ENCODE results near the gene OR10R2. TPM values are rescaled to one million over a fixed set of nuclear protein-coding genes. Genes with fewer than 3 reads are reported as not detected.
"Not testable (repeated sequence)": the region's sequence is repeated elsewhere in the genome, so short reads cannot be mapped to it uniquely, and the experiment has no call there.

The OR10R2 gene, protein sequence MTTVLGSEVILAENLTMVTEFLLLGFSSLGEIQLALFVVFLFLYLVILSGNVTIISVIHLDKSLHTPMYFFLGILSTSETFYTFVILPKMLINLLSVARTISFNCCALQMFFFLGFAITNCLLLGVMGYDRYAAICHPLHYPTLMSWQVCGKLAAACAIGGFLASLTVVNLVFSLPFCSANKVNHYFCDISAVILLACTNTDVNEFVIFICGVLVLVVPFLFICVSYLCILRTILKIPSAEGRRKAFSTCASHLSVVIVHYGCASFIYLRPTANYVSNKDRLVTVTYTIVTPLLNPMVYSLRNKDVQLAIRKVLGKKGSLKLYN
- total RNA-seq, result not detected

DNA sequence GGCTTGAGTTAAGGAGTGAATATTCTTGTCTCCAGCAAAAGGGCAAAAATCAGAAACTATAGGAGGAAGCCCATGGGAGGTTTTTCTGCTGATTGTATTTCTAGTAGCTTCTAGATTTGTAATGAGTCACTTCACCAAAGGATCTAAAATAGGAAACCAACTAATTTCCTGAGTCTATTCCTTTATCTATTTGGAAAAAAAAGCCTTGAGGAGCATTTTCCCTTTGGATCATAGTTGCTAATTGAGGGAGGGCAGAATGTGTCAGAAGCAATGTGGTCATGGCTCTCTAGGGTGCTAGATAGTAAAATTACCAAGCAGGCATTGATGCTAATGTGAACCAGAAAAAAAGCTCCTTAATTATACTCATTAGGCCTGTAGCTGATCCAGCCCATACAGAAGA, at the start of gene OR10R2:
TSS of gene OR10R2 (plus strand) at position 301 of the 400 bp plus-strand sequence. CDS start 106 bp downstream, outside the sequence.
- Mint-ChIP-seq H3K9me3 (no peaks in the 10 kb centered on the region), H3K27ac (no peak within 1 kb of the TSS), H3K4me1 (ENCODE audit: low read depth) (no peaks in the 10 kb centered on the region), H3K27me3 (ENCODE audit: low read depth) (peaks cover 4% of the 10 kb centered on the region), H3K36me3 (ENCODE audit: insufficient read depth in 2 of 2) (no peaks in the 10 kb centered on the region), H3K4me3 (no peak within 1 kb of the TSS)
- DNase-seq (no peak), ATAC-seq (replicated peaks in 1 of 2) (no peak)

DNA sequence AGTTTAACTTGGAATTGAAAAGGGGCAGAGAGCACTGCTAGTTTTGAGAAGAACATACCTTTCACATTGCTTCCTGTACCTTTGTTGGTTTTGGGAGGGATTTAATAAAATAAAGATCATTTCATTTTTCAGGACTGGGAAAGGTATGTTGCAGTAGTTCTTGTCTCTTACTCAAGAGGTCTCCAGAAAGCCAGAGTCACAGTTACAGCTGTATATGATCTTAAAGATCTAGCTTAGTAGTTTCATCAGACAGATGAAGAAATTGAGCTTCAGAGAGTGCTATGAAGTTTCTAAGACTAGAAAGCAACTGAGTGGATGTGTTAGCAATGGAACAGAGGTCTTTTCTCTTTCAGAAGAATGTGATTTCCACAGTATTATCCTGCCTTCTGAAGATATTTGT, 47.0 kb upstream of the OR10R2 start:
- no peak for DNase-seq
- Mint-ChIP-seq H3K27ac (no peak overlapping the region), H3K36me3 (ENCODE audit: insufficient read depth in 2 of 2) (peaks cover 3 to 4% of the 10 kb centered on the region in 2 donors), H3K4me1 (ENCODE audit: low read depth) (no peaks in the 10 kb centered on the region), H3K27me3 (ENCODE audit: low read depth) (no peaks in the 10 kb centered on the region), H3K9me3 (peaks cover 4 to 5% of the 10 kb centered on the region in 2 donors), H3K4me3 (no peak overlapping the region)
- ATAC-seq (replicated peaks in 1 of 2), result no peak

DNA sequence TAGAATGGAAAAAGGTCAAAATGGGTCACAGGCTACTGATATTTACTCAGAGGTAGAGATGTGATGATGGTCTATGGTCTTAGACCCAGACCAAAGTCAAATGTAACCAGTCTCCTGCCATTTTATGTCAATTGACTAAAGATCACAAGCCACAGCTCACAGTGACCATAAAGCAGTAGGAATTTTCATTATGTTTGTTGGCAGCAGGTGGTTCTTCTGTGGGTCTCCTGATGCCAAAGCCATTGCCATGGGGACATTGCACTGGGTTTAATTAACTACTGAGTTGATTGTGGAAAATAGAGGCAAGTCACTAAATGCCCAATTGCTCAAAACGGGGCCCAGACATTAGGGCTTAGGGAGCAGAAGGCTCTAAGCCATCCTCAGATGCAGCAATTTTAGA, 45.9 kb upstream of the OR10R2 start, which contains the start of gene OR10K2:
TSS of gene OR10K2 (minus strand) at position 101 of the 400 bp plus-strand sequence. CDS start 5,371 bp downstream, outside the sequence.
- peaks cover 2 to 9% of the 10 kb centered on the region in 2 donors for H3K9me3 Mint-ChIP-seq
- ATAC-seq (replicated peaks in 1 of 2) (no peak), DNase-seq (no peak)
- H3K4me3 Mint-ChIP-seq, result no peak within 1 kb of the TSS
- H3K4me1 Mint-ChIP-seq (ENCODE audit: low read depth), result no peaks in the 10 kb centered on the region
- H3K27me3 Mint-ChIP-seq (ENCODE audit: low read depth), result no peaks in the 10 kb centered on the region
- H3K27ac Mint-ChIP-seq, result no peak within 1 kb of the TSS
- H3K36me3 Mint-ChIP-seq (ENCODE audit: insufficient read depth in 2 of 2), result peaks cover 3 to 4% of the 10 kb centered on the region in 2 donors

DNA sequence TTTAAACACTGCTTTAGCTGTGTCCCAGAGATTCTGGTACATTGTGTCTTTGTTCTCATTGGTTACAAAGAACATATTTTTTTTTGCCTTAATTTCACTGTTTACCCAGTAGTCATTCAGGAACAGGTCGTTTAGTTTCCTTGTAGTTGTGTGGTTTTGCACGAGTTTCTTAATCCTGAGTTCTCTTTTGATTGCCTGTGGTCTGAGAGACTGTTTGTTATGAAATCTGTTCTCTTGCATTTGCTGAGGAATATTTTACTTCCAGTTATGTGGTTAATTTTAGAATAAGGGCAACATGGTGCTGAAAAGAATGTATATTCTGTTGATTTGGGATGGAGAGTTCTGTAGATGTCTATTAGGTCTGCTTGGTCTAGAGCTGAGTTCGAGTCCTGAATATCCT, 41.9 kb upstream of the OR10R2 start:
- DNase-seq; H3K4me3 Mint-ChIP-seq; H3K36me3 Mint-ChIP-seq (ENCODE audit: insufficient read depth in 2 of 2); H3K27ac Mint-ChIP-seq; H3K4me1 Mint-ChIP-seq (ENCODE audit: low read depth); ATAC-seq (replicated peaks in 1 of 2): not testable (repeated sequence)
- H3K9me3 Mint-ChIP-seq, result peaks cover 7 to 12% of the 10 kb centered on the region in 2 donors
- H3K27me3 Mint-ChIP-seq (ENCODE audit: low read depth), result peaks cover 27% of the 10 kb centered on the region

DNA sequence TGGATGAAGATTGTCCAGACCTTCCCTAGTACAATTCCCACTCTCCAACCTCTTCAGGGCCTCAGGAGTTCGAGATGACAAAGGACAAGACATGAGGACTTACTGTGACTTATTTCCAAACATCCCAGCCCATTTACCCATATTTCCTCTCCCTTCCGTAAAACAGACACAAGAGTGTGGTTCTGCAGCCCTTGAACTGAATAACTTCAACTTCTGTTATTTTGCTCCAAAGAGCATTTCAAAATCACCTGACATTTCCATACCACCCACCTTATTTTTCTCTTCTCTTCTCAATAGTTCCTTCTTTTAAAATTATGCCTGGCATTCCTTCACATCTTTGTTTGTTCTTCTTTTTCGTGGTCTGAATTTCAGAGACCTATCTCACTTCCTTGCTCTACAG, 37.3 kb upstream of the OR10R2 start:
- peaks cover 27% of the 10 kb centered on the region for H3K27me3 Mint-ChIP-seq (ENCODE audit: low read depth)
- H3K36me3 Mint-ChIP-seq (ENCODE audit: insufficient read depth in 2 of 2), result peaks cover 3 to 4% of the 10 kb centered on the region in 2 donors
- H3K4me1 Mint-ChIP-seq (ENCODE audit: low read depth), result no peaks in the 10 kb centered on the region
- no peak overlapping the region for H3K27ac Mint-ChIP-seq
- ATAC-seq (replicated peaks in 1 of 2), result no peak
- H3K4me3 Mint-ChIP-seq, result no peak overlapping the region
- peaks cover 7 to 10% of the 10 kb centered on the region in 2 donors for H3K9me3 Mint-ChIP-seq
- no peak for DNase-seq

DNA sequence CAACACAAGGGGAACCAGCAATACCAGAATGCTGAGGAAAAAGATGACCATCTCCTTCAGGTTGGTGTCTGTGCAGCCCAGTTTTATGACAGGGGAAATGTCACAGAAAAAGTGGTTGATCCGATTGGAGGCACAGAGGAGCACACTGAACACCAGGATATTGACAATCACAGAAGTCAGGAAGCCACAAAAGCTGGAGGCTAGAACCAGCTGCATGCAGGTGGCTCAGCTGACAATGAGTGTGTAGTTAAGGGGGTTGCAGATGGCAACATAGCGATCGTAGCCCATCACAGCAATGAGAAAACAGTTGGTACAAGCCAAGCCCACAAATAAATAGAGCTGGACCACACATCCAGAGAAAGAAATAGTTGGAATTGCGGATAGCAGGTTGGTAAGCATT, 26.6 kb upstream of the OR10R2 start:
- no peaks in the 10 kb centered on the region for H3K9me3 Mint-ChIP-seq
- ATAC-seq (replicated peaks in 1 of 2) (no peak), DNase-seq (no peak)
- peaks cover 6% of the 10 kb centered on the region for H3K27me3 Mint-ChIP-seq (ENCODE audit: low read depth)
- H3K36me3 Mint-ChIP-seq (ENCODE audit: insufficient read depth in 2 of 2), result no peaks in the 10 kb centered on the region
- H3K4me1 Mint-ChIP-seq (ENCODE audit: low read depth), result no peaks in the 10 kb centered on the region
- H3K27ac Mint-ChIP-seq, result no peak overlapping the region
- no peak overlapping the region for H3K4me3 Mint-ChIP-seq

DNA sequence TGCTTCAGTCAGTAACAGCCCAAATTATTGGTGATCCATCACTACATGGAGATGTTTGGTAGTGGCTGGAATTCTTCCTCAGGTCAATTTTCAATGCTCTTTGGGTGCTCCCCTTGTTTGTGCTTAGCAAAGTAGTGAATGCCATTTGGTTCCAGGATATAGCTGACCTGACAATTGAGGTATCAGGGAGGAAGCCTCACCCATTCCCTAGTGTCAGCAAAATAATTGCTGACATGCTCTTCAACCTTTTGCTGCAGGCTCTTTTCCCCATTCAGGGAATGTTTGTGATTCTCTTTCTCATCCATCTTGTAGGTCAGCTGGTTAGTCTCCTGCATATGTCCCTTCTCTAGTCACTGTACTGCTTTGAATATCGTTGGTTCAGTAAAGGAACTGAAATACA, 17.5 kb upstream of the OR10R2 start:
- H3K9me3 Mint-ChIP-seq, result peaks cover 0 to 5% of the 10 kb centered on the region in 2 donors
- no peak overlapping the region for H3K27ac Mint-ChIP-seq
- DNase-seq, result no peak
- ATAC-seq (replicated peaks in 1 of 2), result no peak
- H3K36me3 Mint-ChIP-seq (ENCODE audit: insufficient read depth in 2 of 2), result peaks cover 0 to 3% of the 10 kb centered on the region in 2 donors
- H3K4me1 Mint-ChIP-seq (ENCODE audit: low read depth), result no peaks in the 10 kb centered on the region
- H3K27me3 Mint-ChIP-seq (ENCODE audit: low read depth), result peaks cover 12% of the 10 kb centered on the region
- H3K4me3 Mint-ChIP-seq, result no peak overlapping the region

DNA sequence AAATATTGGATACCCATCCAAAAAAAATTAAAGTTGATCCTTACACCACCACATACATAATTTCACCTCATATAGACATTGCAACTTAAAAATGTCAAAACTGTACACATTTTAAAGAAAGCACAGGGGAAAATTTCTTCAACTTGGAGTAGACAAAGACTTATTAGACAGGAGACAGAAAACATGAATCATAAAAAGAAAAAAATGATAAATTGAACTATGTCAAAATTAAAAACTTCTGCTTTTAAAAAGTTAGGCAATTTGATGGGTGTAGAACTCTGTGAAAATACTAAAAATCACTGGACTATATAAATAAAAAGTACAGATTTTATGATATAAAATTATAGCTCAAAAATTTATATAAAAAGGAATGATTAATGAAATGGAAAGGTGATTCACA, 14.8 kb upstream of the OR10R2 start:
- Mint-ChIP-seq H3K27me3 (ENCODE audit: low read depth) (peaks cover 12% of the 10 kb centered on the region), H3K4me3 (no peak overlapping the region), H3K27ac (no peak overlapping the region), H3K9me3 (peaks cover 0 to 2% of the 10 kb centered on the region in 2 donors), H3K4me1 (ENCODE audit: low read depth) (no peaks in the 10 kb centered on the region), H3K36me3 (ENCODE audit: insufficient read depth in 2 of 2) (no peaks in the 10 kb centered on the region)
- no peak for DNase-seq
- no peak for ATAC-seq (replicated peaks in 1 of 2)

DNA sequence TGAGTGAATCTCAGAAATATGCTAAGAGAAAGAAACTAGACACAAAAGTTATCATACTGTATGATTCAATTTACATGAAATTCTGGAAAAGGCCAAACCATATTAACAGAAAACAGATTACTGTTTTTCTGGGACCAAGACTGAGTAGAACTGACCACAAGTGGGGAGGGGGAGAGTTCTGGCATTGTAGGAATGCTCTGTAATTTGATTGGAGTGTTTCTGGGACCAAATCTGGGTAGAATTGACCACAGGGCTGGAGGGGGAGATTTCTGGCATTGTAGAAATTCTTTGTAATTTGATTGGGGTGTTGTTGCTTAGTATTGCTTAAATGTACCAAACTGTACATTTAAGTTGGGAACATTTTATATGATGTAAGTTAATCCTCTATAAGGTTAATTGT, 13.8 kb upstream of the OR10R2 start:
- no peak overlapping the region for H3K27ac Mint-ChIP-seq

DNA sequence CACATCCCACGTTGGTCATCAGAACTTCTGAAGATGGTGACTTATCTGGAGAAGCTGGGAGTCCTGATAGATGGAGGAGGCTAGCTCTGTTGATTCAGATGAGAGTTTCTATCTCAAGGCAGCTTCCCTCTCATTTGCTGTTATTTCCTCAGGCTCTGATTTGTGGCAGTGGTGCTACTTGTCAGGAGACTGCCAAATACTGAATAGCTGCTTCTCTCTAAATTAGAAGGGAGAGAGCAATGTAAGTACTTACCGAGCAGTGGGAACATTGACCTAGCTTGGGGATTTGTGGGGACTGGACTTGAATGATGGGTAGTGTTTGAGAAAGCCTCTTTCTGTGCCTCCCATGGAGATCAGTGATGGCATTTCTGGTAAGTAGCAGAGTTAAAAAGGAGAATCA, 10.5 kb upstream of the OR10R2 start, which contains the start of gene OR10K1:
TSS of gene OR10K1 (plus strand) at position 301 of the 400 bp plus-strand sequence. CDS start 3,728 bp downstream, outside the sequence.
- H3K4me1 Mint-ChIP-seq (ENCODE audit: low read depth), result no peaks in the 10 kb centered on the region
- peaks cover 16% of the 10 kb centered on the region for H3K27me3 Mint-ChIP-seq (ENCODE audit: low read depth)

More for the DNA sequence above, 13.8 kb upstream of the OR10R2 start:
- no peak for DNase-seq
- Mint-ChIP-seq H3K4me1 (ENCODE audit: low read depth) (no peaks in the 10 kb centered on the region), H3K27me3 (ENCODE audit: low read depth) (peaks cover 12% of the 10 kb centered on the region), H3K9me3 (no peaks in the 10 kb centered on the region), H3K4me3 (no peak overlapping the region), H3K36me3 (ENCODE audit: insufficient read depth in 2 of 2) (no peaks in the 10 kb centered on the region)
- ATAC-seq (replicated peaks in 1 of 2), result no peak

DNA sequence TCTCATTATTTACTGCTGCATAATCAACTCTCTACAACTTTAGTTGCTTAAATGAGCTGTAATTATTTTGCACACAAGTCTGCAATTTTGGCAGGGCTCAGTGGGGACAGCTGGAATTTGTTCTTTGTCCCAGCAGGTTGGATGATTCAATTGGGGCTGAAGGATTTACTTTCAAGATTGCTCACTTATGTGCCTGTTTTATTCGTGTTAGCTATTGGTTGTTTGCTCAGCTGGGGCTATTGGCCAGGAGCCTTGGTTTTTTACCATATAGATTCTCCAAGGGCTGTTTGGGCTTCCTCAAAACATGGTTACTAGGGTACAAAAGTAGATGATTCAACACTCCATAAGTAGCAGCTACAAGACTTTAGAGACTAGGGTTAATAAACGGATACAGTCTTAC, 13.4 kb downstream of the OR10R2 start:
- no peaks in the 10 kb centered on the region for H3K4me1 Mint-ChIP-seq (ENCODE audit: low read depth)
- no peak overlapping the region for H3K27ac Mint-ChIP-seq
- ATAC-seq (replicated peaks in 1 of 2) (no peak), DNase-seq (no peak)
- H3K4me3 Mint-ChIP-seq, result no peak overlapping the region
- no peaks in the 10 kb centered on the region for H3K36me3 Mint-ChIP-seq (ENCODE audit: insufficient read depth in 2 of 2)
- no peaks in the 10 kb centered on the region for H3K27me3 Mint-ChIP-seq (ENCODE audit: low read depth)
- H3K9me3 Mint-ChIP-seq, result no peaks in the 10 kb centered on the region

More for the DNA sequence above, 10.5 kb upstream of the OR10R2 start, which contains the start of gene OR10K1:
- ATAC-seq (replicated peaks in 1 of 2) (no peak), DNase-seq (no peak)
- Mint-ChIP-seq H3K4me3 (no peak within 1 kb of the TSS), H3K27ac (no peak within 1 kb of the TSS), H3K9me3 (no peaks in the 10 kb centered on the region), H3K36me3 (ENCODE audit: insufficient read depth in 2 of 2) (no peaks in the 10 kb centered on the region)

DNA sequence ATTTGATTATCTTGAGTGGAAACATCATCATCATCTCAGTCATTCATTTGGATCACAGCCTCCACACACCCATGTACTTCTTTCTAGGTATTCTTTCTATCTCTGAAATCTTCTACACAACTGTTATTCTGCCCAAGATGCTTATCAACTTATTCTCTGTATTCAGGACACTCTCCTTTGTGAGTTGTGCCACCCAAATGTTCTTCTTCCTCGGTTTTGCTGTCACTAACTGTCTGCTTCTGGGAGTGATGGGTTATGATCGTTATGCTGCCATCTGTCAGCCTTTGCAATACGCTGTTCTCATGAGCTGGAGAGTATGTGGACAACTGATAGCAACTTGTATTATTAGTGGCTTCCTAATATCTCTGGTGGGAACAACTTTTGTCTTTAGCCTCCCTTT, 19.3 kb downstream of the OR10R2 start:
- DNase-seq (no peak), ATAC-seq (replicated peaks in 1 of 2) (no peak)
- Mint-ChIP-seq H3K27me3 (ENCODE audit: low read depth) (peaks cover 13% of the 10 kb centered on the region), H3K27ac (no peak overlapping the region), H3K9me3 (no peaks in the 10 kb centered on the region), H3K4me1 (ENCODE audit: low read depth) (no peaks in the 10 kb centered on the region), H3K4me3 (no peak overlapping the region), H3K36me3 (ENCODE audit: insufficient read depth in 2 of 2) (no peaks in the 10 kb centered on the region)

DNA sequence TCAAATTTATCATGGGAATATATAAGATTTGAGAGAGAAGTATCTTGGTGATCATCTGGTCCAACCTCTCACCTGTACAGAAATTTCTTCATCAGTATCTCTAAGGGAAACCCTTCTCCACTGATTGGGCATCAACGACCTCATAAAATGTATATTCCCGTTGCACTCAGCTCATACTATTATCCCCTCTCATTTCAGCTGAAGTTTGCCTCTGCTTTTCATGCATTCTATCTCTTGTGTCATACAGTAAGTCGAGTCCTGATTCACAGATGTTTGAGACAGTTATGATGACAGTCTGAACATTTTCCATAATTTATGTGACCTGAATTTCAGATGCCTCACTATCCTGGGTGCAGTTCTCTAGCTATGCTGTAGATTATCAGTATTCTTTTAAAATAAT, 21.0 kb downstream of the OR10R2 start:
- ATAC-seq (replicated peaks in 1 of 2) (no peak), DNase-seq (no peak)
- Mint-ChIP-seq H3K27ac (no peak overlapping the region), H3K9me3 (no peaks in the 10 kb centered on the region), H3K4me3 (no peak overlapping the region), H3K27me3 (ENCODE audit: low read depth) (peaks cover 13% of the 10 kb centered on the region), H3K36me3 (ENCODE audit: insufficient read depth in 2 of 2) (no peaks in the 10 kb centered on the region), H3K4me1 (ENCODE audit: low read depth) (no peaks in the 10 kb centered on the region)

DNA sequence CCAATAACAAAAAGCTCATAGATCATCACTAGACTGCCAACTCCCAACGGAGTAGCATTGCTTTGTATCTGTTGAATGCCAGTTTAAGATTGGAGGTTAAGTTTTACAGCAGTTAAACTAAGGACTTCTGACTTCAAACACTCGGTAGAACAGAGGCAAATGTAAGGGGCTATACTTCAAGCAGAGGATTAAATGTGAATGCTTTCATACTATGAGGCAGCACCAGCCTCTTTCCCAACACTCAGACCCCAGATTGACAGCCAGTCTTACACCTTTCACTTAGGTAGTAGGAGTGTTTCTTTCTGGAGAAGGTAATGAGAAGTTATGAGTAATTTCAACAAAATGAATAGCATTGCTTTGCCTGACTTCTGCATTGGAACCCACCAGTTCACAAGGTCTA, 22.8 kb downstream of the OR10R2 start:
- no peak overlapping the region for H3K4me3 Mint-ChIP-seq

More for the DNA sequence above, 22.8 kb downstream of the OR10R2 start:
- DNase-seq (no peak), ATAC-seq (replicated peaks in 1 of 2) (no peak)
- H3K4me1 Mint-ChIP-seq (ENCODE audit: low read depth), result no peaks in the 10 kb centered on the region
- peaks cover 13% of the 10 kb centered on the region for H3K27me3 Mint-ChIP-seq (ENCODE audit: low read depth)
- no peaks in the 10 kb centered on the region for H3K36me3 Mint-ChIP-seq (ENCODE audit: insufficient read depth in 2 of 2)
- no peak overlapping the region for H3K27ac Mint-ChIP-seq
- H3K9me3 Mint-ChIP-seq, result no peaks in the 10 kb centered on the region

Data from activated T-cell treated with anti-CD3 and anti-CD28 coated beads, Interleukin-2, amount 50 U/mL, for 72 hours (primary cell).